Head of caudate nucleus (tissue), 42 donors: ENCODE measurements around the gene COPA.

ENCODE experiments used
- DNase-seq, 42 donors: peaks; one replicate each; pipeline versions ENCODE4 v3.0.0 to v3.0.0-alpha.2; 2020 to 2021; ENCODE audit warnings: mixed read lengths in 7 of 42
- intact Hi-C: fragments of 100-400 bp; cut with DNase I; formaldehyde crosslinking; loops from one replicate; pipeline ENCODE4 v1.15.0; 2022

COPA gene

GRCh38 chr1:160365325-160365724 lies 22.3 kb upstream of the COPA start:
- intact Hi-C loops = no loop called here
- no peak for DNase-seq

DNA sequence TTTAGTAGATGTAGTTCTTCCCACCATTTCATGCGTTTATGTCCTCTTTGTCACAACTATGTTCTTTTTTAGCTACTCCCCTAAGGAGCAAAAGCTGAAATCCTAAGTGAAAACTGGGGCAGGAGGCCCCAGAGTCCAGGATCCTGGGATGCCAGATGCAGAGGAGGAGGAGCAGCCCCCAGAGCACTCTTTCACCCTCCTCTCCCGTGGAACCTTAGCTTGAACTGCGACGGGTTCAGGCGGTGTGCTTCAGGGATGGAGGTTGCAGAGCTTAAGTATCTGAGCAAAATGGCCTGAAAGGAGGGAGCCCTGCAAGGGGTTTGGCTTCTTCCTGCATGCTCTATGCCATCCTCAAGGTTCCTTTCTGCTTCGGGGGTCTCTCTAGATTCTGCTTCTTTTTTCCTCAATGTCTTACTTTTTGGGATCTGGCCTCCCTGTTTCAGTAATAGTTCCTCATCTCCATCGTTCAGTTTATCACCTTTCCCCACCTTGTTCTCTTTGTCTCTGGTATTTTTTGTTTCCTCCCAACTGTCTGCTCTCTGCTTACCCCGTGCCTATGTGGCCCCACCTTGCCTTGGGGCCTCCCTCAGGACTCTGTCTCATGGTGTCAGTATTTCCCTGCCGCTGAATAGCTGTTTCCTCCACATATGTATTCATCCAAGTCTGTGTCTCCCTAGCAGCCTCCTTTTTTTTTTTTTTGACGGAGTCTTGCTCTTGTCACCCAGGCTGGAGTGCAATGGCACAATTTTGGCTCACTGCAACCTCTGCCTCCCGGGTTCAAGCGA lies 21.1 kb upstream of the COPA start:
- intact Hi-C loops = no loop called here
- peak in 1 of 42 donors; percentile 20 for DNase-seq

DNA sequence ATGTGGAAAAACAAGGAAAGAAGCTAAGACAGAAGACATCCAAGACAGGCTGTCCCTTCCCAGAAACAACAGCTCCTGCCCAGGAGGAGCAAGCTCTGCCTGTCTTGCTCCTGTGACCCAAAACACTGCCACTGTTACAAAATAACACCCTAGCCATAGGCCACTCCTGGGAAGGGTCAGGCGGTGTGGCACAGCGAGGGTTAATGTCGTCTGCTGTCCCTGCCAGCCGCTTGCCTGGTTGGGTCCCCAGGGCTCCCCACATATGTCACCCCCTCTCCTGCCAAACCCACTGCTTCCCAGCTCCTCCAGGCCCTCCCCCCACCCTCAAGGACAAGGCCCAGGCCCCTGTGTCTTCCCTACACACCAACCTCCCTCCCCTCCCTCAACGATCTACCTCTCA lies 20.0 kb upstream of the COPA start:
- peak in 1 of 42 donors; percentile 21 for DNase-seq
- intact Hi-C loops = no loop called here

GRCh38 chr1:160362168-160362957 lies 19.3 kb upstream of the COPA start:
- intact Hi-C loops = no loop called here
- peak in 1 of 42 donors; percentile 30 for DNase-seq

GRCh38 chr1:160361814-160362167 lies 18.7 kb upstream of the COPA start:
- DNase-seq = no peak
- intact Hi-C loops = no loop called here

GRCh38 chr1:160361199-160361598 lies 18.1 kb upstream of the COPA start:
- no peak for DNase-seq
- intact Hi-C loops = no loop called here

DNA sequence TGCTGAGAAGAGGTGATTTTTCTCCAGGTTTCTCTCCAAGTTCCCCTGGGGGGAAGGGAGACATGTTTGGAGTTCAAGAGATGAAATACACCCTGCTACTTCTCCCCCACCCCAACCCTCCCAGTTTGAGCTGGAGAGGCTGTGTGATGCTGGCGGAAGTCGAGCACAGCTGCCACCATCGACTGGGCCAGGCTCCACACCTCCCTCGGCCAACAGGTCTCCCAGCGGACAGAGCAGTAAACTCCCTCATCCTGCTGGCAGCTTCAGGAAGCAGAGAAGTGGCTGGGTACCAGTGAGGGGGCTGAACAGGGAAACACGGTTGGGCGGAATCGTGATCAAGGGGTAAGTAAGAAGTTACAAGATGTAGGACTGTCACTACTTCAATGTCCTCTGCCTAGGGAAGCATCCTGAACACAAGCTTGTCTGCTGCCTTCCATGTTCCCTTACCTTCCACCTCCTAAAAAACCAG lies 17.2 kb upstream of the COPA start:
- DNase-seq = no peak
- intact Hi-C loops = no loop called here

DNA sequence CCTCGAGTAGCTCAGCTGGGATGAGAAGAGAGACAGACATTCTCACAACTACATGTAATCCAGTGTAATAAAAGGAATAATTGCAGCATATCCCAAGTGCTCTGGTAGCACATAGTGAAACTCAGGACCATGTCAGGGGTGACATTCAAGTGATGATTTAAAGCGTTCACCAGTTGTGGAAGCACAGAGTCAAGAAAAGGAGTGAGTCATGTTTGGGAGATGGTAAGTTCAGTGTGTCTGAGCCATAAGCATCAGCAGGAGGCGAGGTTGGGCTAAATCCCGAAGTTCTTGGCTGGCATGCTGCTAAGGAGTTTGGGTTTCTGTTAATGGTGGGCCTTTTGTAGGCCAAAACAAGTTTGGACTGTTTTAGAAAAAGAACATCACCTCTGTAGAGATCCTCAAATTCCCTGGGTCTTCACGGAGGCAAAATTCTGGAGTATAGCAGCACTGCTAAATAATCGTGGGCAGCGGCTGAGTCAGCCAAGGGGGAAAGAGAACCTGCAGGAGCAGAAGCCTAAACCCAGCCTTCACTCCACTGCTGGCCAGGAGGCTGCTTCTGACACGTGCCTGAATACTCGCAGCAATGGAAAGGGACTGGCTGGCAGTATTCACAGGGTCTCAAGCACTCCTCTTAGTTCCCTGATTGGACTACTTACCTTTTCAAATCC lies 16.6 kb upstream of the COPA start:
- DNase-seq = peak in 22 of 42 donors; percentile 8 to 69 (median 36)
- intact Hi-C loops = no loop called here

GRCh38 chr1:160358073-160358472 lies 15.0 kb upstream of the COPA start:
- intact Hi-C loops = no loop called here
- DNase-seq = no peak

DNA sequence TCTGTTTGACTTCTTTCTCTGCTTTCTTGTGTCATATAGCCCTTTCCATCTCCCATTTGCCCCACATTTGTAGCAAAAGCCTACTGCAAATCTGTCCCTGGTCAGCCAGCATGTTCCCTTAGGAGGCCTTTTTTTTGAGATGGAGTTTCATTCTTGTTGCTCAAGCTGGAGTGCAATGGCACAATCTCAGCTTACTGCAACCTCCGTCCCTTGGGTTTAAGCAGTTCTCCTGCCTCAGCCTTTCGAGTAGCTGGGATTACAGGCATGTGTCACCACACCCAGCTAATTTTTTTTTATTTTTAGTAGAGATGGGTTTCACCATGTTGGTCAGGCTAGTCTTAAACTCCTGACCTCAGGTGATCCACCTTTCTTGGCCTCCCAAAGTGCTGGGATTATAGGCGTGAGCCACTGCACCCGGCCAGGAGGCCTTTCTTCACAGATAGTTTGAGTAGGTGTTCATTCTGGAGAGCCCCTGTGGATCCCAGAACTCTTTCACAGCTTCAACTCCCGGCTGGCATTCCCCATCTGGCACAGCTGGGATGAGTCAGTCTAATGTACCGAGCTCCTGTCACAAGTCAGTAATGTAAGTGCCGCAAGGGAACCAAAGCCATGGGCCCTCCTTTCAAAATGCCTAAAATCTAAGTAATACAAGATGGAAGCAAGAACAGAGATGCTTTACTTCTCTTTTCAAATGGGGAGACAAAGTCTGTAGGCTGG lies 14.4 kb upstream of the COPA start:
- intact Hi-C loops = no loop called here
- no peak for DNase-seq

- DNase-seq = peak in 4 of 42 donors; percentile 12 to 59 (median 30)
- intact Hi-C loops = no loop called here
Observed at GRCh38 chr1:160354388-160354985, 11.4 kb upstream of the COPA start.

DNA sequence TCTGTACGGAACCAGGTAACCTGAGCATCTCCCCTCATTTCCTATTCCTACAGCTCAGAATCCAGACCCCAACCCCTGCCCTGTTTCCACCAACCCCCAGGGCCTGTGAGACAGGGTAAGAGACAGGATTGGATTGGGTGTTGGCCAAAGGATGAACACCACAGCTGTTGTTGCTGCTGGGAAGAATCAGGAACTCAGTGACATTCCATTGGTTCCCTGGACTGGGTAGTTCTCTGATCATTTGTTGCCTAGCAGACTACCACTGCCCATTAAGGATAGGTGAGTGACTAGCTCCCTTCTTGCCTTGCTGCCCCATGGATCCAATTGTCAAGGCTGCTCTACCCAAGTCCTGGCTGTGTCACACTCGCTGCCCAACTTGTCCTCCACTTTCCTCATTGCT lies 10.2 kb upstream of the COPA start:
- DNase-seq = no peak
- intact Hi-C loops = no loop called here

GRCh38 chr1:160352555-160352954 lies 9.5 kb upstream of the COPA start:
- intact Hi-C loops = no loop called here
- DNase-seq = no peak

GRCh38 chr1:160351629-160352028 lies 8.6 kb upstream of the COPA start:
- intact Hi-C loops = no loop called here
- peak in 1 of 42 donors; percentile 25 for DNase-seq

DNA sequence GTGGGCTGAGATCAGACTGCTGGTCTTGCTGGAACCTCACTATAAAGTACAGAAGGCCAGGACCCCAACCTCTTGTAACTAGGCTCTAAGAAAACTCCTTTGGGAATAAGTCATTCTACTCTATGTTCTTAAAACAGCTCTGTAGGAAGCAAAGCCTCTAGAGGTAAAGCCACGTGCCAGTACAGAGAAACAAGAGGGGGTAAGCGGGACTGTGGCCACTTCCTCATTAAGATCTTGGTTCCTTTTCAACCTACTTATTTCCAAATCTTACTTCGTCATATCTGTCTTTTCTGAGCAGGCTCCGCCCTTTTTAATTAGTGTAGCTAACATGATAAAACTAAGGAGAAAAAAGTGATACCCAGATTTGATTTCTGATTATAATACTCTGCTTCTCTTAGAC lies 3.9 kb upstream of the COPA start:
- intact Hi-C loops = no loop called here
- no peak for DNase-seq

DNA sequence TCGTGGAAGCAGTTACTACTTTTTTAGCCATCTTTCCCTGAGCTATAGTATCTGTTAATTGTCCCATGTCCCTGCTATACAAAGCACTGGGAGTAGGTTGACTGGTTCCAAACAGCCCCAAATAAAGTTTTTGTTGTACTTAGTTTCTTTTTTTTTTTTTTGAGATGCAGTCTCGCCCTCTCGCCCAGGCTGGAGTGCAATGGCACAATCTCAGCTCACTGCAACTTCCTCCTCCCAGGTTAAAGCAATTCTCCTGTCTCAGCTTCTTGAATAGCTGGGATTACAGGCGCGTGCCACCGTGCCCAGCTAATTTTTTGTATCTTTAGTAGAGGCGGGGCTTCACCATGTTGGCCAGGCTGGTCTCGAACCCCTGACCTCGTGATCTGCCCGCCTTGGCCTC lies 3.4 kb upstream of the COPA start:
- intact Hi-C loops = no loop called here
- DNase-seq = no peak

DNA sequence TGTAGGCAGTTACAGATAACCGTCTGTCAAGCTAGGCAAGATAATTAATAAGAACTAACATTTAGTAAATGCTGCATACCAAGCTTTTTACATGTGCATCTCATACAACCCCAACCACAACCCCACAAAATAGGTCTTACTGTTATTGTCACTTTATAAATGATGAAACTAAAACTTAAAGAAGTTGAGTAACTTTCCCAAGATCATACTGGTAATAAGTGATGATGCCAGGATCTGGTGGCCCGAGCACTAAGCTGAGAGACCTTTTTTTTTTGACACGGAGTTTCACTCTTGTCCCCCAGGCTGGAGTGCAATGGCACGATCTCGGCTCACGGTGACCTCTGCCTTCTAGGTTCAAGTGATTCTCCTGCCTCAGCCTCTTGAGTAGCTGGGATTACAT lies 1.9 kb upstream of the COPA start:
- intact Hi-C loops = loop anchor here (5.0 kb wide), 1 partner anchor 58 kb away; the partner anchor contains the start of gene PEX19

DNA sequence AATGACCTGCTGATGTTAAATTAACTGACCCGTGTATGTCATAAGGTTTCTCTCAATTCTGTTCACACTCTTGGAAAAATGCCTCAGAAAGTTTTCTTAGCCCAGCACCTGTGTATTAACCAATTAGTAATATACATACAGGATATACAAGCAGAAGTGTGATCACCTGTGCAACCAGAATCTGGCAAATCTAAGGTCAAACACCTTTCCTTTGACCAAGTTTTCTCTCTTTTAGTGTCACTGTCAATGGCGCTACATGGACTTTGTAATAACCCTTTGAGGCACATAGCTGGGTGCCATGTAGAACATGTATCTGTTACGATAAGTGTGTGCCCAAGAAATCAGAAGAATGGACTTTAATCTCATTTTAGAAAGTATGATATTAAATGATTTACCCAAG lies 1.2 kb upstream of the COPA start:
- intact Hi-C loops = loop anchor here (5.0 kb wide), 1 partner anchor 57 kb away; the partner anchor contains the start of gene PEX19
- no peak for DNase-seq

More for the DNA sequence above, 1.9 kb upstream of the COPA start:
- DNase-seq = no peak

DNA sequence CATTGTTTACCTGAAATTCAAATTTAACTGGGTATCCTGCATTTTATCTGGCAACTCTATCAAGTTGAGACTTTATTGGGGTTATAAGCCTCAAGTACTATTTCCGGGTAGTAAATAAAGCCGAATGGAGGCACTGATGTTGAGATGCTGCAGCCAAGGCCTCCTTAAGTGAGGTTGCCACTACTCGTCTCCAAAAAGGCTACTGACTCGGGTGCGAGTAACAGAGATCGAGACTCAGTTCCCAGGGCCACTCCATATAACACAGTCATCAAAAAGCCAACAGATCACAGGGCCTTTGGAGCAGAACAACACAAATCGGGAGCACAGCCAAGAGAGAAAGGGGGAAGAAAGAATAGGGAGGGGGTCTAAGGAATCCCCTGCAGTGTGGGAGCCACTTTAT lies 524 bp downstream of the COPA start:
- intact Hi-C loops = loop anchor here (5.0 kb wide), 1 partner anchor 55 kb away; the partner anchor contains the start of gene PEX19
- DNase-seq = peak in 2 of 42 donors; percentile 18 to 23
